Hematopoietic multipotent progenitor cell (in vitro differentiated cells): ENCODE results near the gene FAIM2. TPM values are rescaled to one million over a fixed set of nuclear protein-coding genes. Genes with fewer than 3 reads are reported as not detected.

Source experiments
- DNase-seq, 3 donors: peaks; one replicate each; pipeline ENCODE4 v3.0.0-alpha.2; 2011 to 2015; ENCODE audit warnings: low read depth in 2 of 3, low spot score in 2 of 3
- total RNA-seq: library from RNA; depleted of rRNA; stranded (reverse); fragments of >200 nt; gene quantifications from one replicate; pipeline ENCODE4 v1.2.3, GENCODE V29; 2012

The FAIM2 gene
- total RNA-seq, 1 donor: under 0.01 TPM

DNA sequence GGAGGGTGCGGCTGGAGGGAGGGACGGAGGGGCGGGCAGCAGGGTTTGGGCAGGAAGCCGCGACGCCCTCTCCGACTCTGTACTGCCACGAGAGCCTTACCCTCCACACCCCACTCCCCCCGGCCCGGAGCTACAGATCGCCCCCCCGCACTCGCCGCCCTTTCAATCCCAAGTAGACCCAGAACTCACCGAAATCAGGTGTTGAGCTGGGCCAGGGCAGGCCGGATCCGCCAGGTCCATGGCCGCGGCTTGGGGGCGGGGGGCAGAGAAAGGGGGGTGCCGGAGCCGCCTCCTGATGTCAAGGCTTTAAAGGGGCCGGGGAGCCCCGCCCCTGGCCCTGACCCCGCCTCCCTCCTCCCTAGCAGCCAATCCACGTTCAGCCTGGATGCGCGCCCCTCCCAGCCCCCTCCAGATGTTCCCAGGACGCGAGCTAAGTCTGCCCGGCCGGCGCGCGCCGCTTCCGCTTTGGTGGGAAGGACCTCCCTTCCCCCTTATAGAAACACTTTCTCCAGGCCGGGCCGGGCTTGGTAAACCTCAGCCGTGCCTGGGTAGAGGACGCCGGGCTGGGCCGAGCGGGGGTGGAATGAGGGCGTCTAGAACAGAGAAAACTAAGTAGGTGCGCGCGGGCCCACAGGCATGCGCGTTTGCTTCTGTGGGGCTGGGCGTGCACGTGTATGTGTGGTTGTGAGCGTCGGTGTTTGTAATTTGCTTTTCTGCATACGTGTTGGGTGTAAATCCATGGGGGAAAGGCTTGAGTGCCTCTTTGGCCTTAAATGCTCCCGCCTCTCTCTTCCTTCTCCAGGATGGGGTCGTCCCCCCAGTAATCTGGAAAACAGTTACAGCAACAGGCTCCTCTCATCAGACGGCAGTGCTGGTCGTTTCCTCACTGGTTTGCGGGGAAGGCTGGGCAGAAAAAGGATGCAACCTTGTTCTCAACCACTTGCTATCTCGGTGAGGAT lies 75.3 kb downstream of the FAIM2 start, which contains the start of gene NCKAP5L:
TSS of gene NCKAP5L (minus strand) at position 281 of the 959 bp plus-strand sequence. CDS start 24,369 bp downstream, outside the sequence.
- DNase-seq: peak; percentile 81 to 98 (median 98)

DNA sequence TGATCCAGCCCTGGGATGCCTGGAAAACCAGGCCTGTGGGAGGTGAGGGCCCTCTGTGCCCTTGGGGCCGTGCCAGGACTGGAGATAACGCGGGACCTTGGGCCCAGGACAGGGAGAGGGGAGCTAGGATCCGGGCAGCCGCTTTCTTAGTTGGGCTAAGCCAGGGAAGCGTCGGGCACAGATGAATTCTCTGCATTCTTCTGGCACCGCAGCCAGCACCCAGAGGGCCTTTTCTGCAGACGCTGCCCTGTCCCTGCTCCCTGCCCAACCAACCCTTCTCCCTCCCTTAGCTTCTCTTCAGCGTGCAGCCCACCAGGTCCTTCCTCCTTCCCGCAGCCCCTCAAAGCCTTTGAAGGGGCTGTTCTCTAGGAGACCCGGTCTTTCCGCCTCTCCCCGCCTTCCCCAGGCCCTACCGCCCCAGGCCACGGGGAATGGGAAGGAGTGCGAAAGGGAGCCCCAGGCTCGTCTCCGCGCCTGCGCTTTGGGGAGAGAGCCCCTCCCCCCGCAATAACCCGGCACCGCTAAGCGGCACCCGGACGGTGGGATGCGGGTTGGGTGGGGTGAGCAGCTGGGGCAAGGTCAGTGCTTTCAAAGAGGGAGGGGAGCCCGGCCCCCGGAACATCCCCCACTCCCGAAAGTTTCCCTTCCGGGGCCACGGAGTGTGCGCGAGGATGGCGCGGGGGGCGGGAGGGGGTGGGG lies 76.2 kb downstream of the FAIM2 start:
- peak in 2 of 3 donors; percentile 41 to 53 for DNase-seq

DNA sequence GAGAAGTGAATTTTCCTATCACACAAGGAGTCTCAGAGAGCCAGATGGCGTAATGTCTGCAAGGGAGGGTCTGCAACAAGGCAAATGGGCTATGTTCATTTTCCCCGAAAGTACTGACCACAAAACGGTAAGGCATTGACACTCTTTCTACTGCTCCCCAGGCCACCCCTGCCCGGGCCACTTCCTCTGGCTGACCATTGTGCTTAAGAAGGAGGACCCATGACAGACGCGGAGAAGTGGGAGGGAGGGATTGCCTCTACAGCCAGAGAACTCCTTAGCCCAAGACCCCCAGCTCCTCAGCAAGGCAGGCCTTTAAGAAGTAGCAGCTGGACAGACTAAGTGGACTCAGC lies 76.7 kb downstream of the FAIM2 start:
- DNase-seq: no peak

DNA sequence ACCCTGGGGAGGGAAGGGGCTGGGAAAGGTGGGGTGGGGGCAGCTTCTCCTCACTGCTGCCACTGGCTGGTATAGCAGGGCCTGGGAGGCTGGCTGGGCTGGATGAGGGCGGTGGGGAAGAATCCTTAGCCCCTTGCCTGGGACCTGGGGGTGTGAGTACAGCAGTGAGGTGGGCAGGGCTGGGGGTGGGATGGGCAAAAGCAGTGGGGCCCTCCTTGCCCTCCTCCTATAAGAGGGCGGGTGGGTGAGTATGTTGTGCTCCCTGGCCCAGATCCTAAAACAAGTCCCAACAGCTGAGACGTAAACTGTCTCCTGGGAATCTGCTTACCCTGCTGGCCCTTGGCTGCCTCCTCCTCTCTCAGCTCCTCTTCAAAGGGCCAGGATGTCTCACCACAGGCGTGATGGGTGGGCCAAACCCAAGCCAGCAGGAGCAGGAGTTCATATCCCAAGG lies 77.7 kb downstream of the FAIM2 start:
- no peak for DNase-seq

DNA sequence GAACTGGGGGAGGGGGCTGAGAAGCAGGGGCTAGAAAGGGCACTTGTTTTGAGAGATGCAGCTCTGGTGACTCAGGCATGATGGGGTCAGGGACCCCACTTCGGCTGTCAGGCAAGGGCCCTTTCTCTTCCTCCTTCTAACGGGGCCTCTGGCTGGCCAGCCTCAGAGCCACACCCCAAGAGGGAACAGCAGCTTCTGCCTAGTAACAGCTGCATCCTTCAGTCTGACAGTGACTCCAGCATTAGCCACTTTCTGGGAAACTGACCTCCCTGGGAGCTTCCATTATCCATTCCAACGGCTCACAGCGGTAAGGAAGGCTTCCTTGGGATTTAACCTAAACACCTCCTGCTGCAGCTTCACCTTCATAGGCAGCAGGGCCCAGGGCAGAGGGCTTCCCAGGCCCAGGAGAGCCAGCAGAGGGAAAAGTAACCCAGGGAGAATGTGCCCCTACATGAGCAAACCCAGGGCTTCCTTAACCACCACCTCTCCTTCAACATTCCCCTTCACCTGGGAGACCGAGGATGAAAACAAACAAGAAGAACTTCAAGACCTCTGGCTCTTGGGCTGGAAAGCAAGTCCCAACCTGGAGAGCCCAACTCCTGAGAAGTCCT lies 78.2 kb downstream of the FAIM2 start:
- peak in 2 of 3 donors; percentile 56 to 57 for DNase-seq

DNA sequence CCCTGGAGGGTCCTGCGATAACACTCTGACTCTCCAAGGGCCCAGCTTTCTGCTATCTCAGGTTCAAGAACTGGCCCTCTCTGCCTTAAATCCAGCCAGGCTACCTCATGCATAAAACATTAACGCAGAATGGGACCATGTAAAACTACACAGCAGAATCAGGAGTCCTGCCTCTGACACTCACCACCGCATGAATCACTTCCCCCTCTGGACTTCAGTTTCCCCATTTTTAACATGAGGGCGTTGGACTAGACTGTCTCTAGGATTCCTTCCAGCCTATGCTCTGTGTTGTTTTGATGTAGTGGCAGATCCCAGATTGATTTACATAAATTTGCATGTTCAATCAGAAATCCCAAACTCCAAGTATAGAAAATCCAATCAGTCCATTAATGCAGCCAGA lies 78.8 kb downstream of the FAIM2 start:
- peak in 2 of 3 donors; percentile 69 to 74 for DNase-seq

- DNase-seq: no peak
These were observed 79.3 kb downstream of the FAIM2 start for GRCh38 chr12:49824416-49824815.

DNA sequence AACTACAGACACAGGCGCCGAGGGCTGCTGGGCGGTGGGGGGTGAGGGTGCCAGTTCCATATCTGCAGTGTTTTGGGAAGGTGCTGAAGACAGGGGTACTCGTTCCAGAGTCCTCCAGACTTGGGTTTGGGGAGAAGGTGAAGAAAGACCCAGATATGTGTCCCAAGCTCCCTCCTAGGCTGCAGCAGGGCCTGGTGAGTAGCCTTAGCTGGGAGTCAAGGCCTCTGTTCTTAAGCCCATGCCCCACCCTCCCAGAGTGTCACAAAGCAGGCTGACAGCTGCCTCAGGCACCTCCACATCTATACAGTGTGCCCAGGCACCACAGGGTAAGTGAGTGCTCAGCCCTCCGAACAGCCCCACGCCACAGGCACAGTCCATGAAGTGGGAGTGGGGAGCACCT lies 79.7 kb downstream of the FAIM2 start:
- no peak for DNase-seq

GRCh38 chr12:49823350-49823749 lies 80.3 kb downstream of the FAIM2 start:
- DNase-seq: no peak

DNA sequence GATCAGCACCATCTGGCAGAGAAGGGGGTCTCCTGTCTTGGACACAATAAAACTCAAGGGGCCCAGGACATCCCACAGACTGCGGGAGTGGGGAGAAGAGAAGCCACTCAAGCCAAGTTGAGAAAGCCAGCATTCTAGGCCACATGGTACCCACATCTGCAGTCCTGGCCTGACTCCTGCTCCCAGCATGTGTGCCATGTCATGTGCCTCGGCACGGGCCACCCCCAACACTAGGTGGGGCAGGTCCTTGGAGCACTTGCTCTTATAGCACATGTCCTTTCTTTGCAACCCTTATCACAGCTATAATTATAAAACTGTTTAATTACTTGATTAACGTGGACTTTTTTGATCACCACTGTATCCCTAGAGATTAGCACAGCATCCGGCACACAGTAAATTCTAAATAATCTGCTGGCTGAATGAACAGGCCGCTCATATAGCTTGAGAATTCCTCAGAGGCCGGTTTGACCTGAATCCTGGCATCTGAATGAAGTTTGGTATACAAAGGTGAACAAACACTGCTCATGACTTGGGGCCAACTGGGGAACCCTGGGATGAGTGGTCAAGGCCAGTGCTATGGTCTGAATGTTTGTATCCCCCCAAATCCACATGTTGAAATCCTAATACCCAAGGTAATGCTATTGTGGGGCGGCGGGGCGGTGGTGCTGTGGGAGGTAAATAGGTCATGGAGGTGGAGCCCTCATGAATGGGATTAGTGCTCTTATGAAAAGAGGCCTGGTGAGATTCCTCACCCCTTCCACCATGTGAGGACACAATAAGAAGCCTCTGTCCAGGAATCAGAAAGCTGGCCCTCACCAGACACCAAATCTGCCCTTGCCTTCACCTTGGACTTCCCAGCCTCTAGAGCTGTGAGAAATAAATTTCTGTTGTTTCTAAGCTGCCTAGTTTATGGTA lies 82.1 kb downstream of the FAIM2 start:
- DNase-seq: no peak

DNA sequence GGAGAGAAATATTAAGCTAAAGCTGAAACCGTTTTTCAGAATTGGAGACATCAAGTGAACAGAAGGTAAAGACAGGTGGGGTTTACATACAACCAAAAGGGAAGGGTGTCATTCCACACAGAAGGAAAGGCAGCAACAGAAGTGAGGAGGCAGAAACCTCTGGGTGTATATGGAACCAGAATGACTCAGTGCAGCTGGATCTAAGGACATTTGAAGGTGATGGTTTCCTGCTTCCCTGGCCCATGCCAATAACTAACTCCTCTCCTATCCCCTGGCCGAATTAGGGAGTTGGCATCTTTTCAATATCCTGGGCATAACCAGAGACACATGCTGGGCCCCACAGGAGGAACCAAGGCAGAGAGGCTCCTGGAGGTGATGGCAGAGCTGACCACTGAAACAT lies 83.9 kb downstream of the FAIM2 start:
- no peak for DNase-seq

- no peak for DNase-seq
These were observed 85.3 kb downstream of the FAIM2 start for GRCh38 chr12:49818241-49818895.

Other genes starting within 250 kb of the FAIM2 start
- 22.4 TPM for gene FMNL3, start 196.5 kb downstream of the FAIM2 start, total RNA-seq
- 230 TPM for gene TMBIM6, start 162.3 kb downstream of the FAIM2 start, total RNA-seq
- 24.8 TPM for gene NCKAP5L, start 75.5 kb downstream of the FAIM2 start, total RNA-seq
- 3.2 TPM for gene BCDIN3D, start 60.8 kb downstream of the FAIM2 start, total RNA-seq
- under 0.01 TPM for gene AQP2, start 46.8 kb upstream of the FAIM2 start, total RNA-seq
- not detected for gene AQP5, start 58.0 kb upstream of the FAIM2 start, total RNA-seq
- gene AQP6, start 69.0 kb upstream of the FAIM2 start, total RNA-seq: under 0.01 TPM
- gene RACGAP1, start 121.6 kb upstream of the FAIM2 start, total RNA-seq: 9.4 TPM
- gene ASIC1, start 153.7 kb upstream of the FAIM2 start, total RNA-seq: not detected
- 80.5 TPM for gene SMARCD1, start 181.4 kb upstream of the FAIM2 start, total RNA-seq
- gene GPD1, start 200.1 kb upstream of the FAIM2 start, total RNA-seq: under 0.01 TPM
- gene COX14, start 208.3 kb upstream of the FAIM2 start, total RNA-seq: 47.4 TPM